ENCODE results near the gene KCNH2.

Gene KCNH2

DNA sequence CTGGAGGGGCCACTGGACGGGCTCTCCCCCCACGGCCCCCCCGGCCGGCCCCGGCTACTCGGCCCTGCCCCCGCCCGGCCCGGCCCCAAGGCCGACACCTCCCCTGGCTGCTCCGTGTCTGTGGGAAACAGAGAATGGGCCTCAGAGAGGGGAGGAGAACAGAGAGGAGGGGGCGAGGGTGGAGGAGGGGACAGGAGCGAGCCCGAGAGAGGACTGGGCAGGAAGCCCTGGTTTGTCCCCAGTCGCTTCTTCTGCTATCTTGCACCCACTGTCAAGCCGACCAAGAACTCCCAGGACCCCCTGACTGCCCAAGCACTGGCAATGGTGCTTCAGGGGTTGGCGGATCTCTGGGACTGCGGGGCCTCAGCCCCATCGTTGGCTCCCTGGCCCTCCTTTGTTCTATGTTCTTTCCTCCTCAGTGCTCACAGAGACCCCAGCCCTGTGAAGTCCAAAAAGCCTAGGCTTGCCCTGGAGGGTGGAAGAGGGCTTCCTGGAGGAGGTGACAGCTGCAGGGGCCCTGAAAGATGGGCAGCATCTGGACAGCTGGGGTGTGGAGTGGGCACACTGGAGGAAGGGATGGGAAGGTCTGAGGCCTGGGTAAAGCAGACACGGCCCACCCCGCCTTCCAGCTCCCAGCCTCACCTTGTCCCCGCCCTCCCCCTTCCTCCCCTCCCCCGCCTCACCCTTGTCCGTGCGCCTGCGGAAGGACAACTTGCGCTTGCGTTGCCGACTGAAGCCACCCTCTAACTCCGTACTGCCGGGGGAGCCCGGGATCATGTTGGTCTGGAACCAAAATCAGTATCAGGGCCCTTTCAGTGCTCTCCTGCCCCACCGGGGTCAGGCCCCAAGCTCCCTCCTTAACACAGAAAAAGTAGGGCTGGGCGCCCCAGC is 30.1 kb downstream of the KCNH2 start:
- no peak for DNase-seq (ENCODE audit: low spot score)

DNA sequence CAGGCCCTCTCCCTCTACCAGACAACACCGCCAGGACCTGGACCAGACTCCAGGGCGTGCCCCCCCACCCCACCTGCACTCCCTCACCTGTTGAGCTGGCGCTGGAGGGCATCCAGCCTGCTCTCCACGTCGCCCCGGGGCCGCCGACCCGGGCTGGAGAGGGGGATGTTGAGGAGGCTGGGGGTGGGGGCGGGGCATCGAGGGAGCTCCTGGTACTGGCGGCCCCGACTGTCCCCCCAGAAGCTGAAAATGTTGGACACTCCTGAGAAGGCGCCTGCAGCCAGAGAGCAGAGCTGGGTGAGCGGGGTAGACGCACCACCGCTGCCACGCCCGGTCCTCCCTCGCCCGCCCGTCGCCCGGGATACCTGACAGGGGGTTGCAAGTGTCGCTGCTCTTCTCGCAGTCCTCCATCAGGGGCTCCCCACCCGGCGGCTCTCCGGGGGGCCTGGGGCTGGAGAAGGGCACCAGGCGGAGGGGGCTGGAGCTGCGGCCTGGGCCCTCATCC is 30.8 kb downstream of the KCNH2 start:
- DNase-seq (ENCODE audit: low spot score), result no peak

DNA sequence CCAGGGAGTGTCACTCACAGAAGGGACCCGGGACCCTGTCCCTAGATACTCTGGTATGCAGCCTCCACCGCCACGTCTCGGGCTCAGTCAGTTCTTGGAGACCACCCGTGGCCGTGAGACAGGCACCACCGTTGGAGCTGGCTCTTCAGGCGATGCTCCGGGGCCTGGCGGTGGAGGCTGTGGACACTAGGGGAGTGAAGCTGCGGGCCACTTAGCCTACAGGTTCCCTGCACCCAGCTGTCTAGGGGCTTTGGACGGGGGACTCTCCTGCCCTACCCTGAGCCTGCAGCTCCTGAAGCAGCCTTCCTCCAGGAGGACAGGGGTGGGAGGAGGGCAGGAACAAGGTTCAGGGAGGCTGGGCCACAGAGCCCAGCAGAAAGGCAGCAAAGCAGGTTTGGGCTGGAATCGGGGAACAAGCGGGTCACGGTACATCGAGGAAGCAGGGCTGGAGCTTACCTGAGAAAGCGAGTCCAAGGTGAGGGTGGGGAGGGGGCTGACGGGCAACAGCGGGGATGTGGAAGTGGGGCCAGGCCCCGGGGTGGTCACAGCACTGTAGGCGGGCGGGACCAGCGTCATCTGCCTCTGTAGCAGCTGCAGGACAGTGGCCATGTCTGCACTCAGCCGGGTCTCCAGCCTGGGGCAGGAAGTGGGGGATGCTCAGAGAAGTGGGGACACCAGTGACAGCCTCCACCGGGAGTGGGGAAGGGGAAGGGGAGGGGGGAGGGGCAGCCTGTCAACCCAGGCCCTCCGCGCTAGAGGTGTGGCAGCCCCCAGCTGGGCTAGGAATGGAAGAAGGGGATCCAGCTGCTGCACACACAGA is 31.5 kb downstream of the KCNH2 start:
- no peak for DNase-seq (ENCODE audit: low spot score)

DNA sequence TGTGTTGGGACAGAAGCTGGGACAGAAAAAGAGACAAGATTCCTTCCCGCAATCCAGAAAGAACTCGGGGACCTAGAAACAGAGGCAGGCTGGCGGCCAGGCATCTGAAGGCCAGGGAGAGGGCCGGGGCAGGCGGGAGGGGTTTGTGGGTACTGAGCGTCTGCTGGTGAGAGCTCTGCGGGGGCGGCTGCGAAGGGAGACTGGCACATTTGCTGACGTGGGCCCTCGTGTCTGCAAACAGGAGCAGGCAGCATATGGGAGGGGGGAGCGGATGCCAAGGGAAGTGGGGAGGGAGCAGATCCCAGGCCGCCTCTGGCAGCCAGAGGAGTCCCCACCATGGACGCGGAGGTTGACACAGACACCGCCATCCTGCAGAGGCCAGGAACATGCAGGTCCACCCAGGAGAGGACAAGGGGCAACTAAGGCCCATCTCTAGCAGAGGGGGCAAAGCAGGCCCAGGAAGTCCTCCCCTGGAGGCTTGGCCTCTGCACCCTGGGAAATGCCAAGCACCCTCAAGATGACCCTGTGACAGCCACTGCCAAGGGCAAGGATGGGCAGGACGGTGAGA is 32.2 kb downstream of the KCNH2 start:
- no peak for DNase-seq (ENCODE audit: low spot score)

DNA sequence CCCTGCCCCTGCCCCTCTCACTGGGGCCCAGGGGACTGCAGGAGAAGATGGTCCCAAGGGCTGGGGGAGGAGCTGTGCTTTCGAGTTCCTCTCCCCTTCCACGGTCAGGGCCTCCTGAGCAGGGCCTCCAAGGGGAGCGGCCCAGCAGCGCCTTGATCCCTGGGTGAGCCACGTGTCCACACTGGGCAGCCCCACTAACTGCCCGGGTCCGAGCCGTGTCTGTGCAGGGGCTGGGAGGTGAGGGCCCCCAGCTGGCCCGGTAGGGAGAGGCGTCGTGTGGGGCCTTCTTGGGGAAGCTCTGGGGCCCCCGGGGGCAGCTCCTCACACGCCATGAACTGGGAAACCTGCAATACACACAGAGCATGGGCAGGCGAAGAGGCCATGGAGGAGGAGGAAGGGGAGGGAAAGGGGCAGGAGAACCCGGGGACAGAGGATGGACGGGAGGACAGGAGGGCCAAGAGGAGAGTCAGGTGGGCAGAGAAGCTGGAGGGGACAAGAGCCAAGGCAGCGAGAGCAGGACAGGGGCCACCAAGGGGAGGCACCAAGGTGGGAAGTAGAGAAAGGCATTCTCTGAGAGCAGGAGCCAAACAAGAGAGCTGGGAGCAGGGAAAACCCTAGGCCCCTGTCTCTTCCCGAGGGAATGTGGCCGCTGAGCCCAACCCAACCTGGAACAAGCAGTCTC is 32.8 kb downstream of the KCNH2 start:
- DNase-seq (ENCODE audit: low spot score), result no peak

DNA sequence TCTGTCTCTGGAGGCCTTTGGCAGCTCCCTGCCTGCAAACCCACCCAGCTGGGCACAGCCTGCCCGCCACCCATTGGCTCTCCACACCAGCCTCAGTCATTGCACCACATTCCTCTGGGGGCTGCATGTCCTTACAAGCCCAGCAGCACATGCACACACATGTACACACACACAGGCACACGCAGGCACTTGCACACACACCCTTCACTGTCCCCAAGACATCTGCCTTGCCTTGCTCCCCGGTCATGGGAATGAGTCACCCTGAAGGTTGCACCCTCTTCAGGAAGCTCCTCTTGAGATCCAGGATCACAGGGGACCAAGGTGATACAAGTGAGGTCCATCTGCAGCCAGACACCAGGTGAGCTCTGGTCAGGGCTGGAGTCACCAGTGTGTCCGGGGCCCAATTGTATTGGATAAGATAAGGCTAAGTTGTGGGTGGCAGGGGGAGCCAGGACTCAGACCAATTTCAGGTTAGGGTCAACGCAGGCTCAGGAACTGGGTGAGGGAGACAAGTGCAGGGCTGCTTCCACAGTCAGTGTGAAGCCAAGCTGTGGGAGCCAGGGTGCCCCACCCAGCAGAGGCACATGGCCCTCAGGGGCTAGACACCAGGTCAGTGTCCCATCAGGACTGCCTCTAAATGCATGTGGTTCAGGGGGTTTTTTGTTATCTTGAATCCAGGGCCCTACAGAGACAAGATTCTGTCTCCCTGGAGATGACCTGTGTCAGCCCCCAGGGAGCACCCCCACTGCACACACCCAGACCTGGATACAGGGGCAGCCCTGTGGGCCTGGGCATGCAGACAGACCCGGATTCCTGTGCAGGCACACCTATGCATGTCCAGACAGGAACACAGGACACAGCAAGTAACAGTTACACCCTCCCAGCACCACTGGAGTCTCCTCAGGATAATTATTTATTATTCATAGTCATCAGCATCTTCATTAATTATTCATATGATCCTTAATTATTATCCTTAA is 33.8 kb downstream of the KCNH2 start:
- no peak for DNase-seq (ENCODE audit: low spot score)

DNA sequence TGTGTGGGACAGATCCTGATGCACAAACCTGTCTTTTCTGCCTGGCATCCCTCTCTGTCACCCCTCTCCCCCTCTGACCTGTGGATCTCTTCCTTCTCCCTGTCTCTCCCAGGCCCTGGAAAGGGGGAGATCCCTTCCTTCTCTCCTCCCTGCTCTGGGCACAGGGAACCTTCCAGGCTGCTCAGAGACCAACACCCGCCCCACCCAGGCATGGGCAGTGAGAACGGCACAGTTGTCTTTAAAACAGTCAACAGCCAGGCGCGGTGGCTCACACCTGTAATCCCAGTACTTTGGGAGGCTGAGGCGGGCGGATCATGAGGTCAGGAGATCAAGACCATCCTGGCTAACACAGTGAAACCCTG is 34.7 kb downstream of the KCNH2 start:
- DNase-seq (ENCODE audit: low spot score), result no peak

DNA sequence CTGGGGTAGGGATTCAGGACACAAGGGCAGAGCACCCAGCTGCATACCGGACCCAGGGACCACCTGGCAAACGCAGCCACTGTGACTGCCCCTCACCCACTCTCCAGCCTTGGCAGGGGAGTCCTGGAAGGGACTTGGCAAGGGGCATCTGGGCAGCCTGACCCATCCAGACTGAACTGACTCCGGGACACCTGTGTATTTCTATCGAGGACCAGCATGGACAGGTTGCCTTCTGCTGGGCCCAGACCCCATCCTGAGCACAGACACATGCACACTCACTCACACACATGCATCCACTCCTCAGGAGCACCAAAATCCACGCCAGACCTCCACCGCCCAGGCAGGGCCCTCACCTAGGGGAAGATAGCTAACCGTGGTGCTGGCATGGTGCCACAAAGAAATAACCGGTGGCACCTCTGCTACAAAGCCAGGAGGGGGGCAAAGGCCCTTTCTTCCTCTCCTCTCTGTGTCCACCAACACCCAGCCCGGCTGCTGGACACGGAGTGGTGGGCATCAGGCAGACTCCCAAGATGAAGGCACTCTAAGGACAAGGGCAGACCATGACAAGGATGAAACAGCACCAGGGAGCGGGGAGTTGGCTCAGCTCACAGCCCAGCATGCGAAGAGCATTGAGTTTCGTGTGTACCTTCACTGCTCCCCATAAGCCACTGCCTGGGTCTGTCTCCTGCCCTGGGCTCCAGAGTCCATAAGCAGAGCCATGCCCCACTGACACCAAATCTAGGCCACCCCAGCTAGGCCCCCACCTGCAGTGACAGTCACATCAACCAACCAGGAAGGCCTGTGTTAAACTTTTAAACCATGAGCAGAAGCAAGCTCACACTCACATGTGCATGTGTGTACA is 35.3 kb downstream of the KCNH2 start:
- DNase-seq (ENCODE audit: low spot score), result no peak

DNA sequence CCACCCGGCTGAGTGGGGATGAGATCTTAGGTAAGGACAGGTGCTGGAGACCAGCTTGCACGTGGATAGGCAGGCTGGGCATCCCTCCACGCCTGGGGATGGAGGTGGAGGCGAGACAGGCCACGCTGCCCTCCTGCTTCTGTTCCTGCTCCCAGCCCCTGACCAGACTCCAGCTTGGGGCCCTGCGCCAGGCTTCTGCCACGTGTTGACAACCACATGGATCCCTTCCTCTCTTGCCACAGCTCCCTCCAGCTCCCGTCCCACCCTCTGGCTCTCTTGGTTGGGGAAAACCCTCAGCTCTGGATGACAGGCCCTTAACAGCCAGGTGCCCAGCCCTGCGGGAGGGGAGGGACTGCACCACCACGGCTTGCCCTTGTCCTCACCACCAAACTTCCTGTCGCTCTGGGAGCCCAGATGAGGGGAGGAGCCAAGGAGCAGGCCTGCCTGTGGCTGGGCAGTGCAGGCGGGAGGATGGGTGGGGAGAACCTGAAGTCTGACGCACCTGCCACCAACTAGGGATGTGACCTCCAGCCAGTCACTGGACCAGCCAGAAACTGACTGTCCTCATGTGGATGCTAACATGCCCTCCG is 36.0 kb downstream of the KCNH2 start:
- DNase-seq (ENCODE audit: low spot score), result no peak

DNA sequence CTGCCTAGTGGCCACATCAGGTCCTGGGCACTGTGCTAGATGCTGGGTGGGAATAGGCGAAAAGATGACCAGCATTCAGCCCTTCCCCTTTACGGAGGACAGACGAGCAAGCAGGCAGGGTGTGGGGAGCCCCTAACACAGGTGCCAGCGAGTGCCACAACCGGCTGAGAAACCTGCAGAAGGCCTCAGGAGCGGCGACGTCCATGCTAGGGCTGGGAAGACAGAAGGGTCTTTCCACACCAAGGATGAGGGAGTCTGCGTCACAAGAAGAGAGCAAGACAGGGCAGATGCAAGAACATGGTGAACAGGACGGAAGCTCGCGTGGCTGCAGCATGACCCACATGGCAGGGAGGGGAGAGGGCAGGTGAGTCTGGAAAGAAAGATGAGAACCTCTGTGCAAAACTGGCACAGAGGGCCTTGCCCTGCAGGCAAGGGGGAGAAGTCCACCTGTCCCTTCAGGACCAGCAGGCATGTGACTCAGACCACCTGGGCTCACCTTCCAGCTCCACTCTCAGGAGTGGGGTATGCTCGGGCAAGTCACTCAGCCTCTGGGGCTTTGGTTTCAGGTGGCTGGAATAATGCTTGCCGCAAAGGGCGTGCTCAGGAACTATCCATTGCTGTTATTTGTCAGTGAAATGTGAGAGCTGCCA is 36.6 kb downstream of the KCNH2 start:
- no peak for DNase-seq (ENCODE audit: low spot score)

DNA sequence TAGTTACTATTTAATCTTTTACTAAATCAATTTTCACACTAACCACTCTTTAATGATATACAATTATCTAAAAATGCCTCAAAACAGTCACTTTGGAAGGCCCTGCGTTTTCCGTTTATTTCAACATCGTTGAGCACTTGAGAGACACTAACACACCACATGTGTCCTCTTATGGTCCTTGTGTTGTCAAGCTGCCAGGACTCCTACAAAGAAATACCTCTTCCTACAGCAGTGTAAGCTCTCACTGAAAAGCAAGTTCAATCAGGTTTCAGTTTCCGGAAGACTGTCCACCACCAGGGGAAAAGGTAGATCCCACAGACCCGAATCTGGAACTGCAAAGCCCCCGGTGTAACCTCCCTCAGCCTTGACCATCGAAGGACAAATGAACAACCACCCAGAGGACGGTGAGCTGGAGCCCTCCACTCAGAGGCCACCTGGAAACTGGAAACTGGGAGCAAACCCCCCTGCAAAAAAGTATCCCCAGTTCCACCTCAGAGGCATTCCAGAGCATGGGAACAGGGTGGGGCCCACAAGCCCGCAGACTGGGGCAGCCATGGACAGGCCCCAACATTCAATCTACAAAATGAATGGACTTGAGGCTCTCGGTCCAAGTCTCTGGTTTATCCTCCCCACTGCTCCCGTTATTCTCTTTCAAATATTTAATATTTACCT is 37.6 kb downstream of the KCNH2 start:
- DNase-seq (ENCODE audit: low spot score), result no peak

DNA sequence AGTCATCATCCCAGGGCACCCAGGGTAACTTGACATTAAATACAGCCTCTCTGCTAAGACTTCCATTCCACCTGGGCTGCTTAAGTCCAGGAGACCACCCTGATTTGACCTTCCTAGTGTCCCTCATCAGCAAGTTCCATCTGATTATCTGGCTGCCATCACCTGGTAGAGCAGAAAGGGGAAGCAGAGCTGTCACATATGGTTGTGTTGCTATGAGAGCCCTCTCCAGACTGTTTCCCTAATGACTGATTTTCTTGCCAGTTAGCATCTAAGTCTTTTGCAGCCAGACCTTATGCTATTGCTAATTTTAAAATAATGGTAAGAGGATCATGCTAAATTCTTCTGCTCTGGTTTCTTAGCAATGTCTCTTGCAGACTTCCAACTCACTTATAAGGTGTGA is 38.7 kb downstream of the KCNH2 start:
- no peak for DNase-seq (ENCODE audit: low spot score)

DNA sequence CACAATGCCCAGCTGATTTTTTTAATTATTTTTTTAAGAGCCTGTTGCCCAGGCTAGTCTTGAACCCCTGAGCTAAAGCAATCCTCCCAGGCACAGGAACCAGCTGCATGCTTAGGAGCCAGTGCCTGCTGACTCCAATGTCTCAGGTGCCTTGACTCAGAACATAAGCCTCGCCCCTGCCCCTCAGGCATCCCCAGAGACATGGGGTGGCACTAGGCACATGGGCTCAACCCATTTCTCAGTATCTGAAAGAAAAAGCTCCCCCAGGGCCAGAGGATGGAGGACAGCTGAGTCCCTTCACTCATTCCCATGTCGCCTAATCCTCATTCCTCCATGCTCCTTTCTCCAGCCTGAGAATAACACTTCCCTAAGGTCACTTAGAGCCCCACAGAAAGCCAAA is 39.1 kb downstream of the KCNH2 start:
- DNase-seq (ENCODE audit: low spot score), result no peak

DNA sequence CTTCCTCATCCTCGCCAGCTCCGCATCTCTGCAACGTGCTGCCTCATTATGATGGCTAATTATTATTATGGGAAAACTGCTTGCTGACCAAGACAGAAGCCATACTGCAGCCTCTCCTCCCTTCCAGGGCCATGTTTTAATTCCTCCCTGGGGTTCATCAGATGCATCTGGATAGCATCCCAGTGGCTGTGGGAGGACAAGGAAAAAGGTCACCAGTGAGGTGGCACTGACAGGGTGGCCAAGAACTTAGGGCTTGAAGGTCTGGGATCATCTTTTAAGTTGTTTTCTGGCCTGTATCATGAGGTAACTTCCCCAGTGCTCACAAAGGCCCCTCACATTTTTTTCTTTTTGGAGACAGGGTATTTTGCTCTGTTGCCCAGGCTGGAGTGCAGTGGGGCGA is 39.6 kb downstream of the KCNH2 start:
- no peak for DNase-seq (ENCODE audit: low spot score)

DNA sequence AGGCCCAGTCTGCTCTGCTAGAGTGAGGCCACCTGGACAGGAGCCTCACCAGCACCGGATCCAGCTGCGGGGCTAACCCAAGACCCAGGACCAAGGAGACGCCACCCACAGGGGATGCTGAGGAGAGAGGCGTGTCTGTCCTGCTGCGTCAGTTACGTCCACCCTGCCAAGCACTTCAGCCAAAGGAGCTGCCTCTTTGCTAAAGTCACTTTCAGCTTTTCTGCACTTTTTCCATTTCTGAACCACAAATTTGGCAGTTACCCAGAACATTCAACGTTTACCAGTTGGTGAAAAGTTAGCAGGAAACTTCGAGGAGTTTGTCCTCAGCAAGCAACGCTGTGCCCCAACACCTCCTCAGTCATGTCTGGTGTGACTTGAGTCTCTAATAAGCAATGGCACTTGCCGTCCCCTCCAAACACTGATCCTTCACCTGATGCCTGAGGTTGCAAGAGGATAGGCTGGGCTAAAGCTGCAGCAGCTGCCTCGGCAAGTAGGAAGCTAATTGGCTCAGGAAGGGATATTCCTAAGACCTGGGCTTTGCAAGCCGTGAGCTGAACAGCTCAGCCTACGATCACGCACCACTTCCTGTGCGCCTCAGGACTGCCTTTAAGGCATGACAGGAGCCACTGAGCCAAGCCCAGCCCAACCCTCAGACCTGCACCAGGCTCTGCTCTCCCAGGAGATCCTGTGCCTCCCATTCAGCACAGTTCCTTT is 40.1 kb downstream of the KCNH2 start:
- DNase-seq (ENCODE audit: low spot score), result peak; percentile 9

DNA sequence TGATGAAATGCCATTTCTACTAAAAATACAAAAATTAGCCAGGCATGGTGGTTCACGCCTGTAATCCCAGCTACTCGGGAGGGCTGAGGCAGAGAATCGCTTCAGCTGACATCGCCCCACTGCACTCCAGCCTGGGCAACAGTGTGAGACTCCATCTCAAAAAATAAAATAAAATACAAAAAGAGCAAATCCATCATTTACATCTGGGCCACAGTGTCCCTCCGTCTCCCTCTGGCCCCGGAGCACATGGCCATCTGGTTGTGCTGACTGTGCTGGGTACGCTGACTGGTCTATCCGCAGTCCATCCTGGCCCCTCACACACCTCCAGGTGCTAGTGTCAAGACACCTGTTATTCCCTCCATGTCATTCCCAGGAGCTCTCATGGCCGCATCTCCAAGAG is 42.1 kb downstream of the KCNH2 start:
- DNase-seq (ENCODE audit: low spot score), result no peak

DNA sequence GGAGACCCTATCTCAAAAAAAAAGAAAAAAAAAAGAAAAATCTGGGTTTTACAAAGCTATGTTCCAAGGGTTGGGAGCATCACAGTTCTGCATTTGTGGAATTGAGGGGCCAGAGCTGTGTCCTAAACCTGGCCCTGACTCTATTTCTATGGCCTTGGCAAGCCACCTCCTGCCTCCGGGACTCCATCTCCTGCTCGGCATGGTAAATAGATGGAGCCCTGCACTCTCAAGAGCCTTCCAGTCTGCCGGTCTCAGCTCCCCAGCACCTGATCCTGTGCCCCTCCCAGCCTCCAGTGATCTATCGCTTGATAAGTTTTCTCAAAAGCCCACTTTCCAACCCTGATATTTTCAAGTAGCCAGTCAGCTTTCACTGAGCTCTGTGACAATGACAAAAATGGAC is 43.0 kb downstream of the KCNH2 start:
- DNase-seq (ENCODE audit: low spot score), result no peak
